ENCODE results near the gene APBB3. TPM values are rescaled to one million over a fixed set of nuclear protein-coding genes. Genes with fewer than 3 reads are reported as not detected.

APBB3 gene
- total RNA-seq, 6 donors from 2014 or later: 14.1 to 127 (median 28.4) TPM

DNA sequence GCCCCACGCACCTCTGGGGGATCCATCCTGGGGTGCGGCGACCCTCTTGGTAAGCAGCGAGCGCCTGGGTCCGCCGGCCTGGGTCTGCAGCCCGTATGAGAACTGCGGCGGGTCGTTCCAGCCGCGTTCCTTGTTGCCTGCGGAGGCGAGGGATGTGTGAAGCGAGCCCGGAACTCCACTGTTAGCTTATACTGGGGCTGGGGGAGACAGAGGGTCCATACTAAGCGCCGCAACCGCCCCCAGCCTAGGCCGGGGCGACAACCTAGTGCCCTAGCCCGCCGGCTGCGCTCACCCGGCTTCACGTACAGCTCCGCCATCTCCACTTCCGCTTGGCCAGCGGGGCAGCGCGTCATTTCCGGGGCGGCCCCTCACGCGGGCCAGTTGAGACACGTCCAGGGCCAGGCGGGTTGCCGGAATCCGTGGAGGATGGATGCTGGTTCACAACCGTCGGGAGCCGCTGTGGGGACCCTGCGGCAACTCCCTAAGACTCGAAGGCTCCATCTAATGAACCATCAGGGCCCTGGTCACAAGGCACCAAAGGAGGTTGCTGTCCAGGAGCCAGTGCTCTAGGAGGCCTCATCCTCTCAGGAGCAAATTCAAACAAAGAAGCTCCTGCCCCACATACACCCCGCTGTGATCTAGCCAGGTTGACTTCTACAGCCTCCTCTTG is 7.1 kb downstream of the APBB3 start, which contains the start of gene SRA1:
Gene SRA1 (minus strand): TSS at position 338 of the 670 bp plus-strand sequence. CDS start 21 bp downstream, at position 317.
- H3K9me3 ChIP-seq: no peaks in the 10 kb centered on the region
- peak; percentile 96 to 98 for ATAC-seq (ENCODE audit: low FRiP score in 2 of 2)
- peaks cover 0 to 22% (median 3%) of the 10 kb centered on the region in 4 donors for H3K36me3 ChIP-seq
- H3K27me3 ChIP-seq: no peaks in the 10 kb centered on the region
- peak within 1 kb of the TSS; percentile 91 to 95 (median 93) for H3K27ac ChIP-seq
- peak in 1 of 4 donors; percentile 75 for TF ChIP-seq EP300 (IDR thresholded peaks at IDR 0.05)
- TF ChIP-seq POLR2A (IDR thresholded peaks at IDR 0.05): peak; percentile 68 to 96 (median 92)
- TF ChIP-seq, protein P1, sequence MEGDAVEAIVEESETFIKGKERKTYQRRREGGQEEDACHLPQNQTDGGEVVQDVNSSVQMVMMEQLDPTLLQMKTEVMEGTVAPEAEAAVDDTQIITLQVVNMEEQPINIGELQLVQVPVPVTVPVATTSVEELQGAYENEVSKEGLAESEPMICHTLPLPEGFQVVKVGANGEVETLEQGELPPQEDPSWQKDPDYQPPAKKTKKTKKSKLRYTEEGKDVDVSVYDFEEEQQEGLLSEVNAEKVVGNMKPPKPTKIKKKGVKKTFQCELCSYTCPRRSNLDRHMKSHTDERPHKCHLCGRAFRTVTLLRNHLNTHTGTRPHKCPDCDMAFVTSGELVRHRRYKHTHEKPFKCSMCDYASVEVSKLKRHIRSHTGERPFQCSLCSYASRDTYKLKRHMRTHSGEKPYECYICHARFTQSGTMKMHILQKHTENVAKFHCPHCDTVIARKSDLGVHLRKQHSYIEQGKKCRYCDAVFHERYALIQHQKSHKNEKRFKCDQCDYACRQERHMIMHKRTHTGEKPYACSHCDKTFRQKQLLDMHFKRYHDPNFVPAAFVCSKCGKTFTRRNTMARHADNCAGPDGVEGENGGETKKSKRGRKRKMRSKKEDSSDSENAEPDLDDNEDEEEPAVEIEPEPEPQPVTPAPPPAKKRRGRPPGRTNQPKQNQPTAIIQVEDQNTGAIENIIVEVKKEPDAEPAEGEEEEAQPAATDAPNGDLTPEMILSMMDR (IDR thresholded peaks at IDR 0.05): peak in 3 of 6 experiments; percentile 12 to 25 (median 18)
- peak; percentile 99 for TF ChIP-seq POLR2AphosphoS5 (IDR thresholded peaks at IDR 0.05)
- 1% methylated on average over 13 to 41 of the region's 46 CpGs for WGBS, 2 donors
- peak; percentile 96 to 99 for DNase-seq
- H3K4me1 ChIP-seq: peaks cover 18 to 39% (median 31%) of the 10 kb centered on the region in 4 donors
- peak within 1 kb of the TSS; percentile 52 to 76 (median 65) for H3K4me3 ChIP-seq

DNA sequence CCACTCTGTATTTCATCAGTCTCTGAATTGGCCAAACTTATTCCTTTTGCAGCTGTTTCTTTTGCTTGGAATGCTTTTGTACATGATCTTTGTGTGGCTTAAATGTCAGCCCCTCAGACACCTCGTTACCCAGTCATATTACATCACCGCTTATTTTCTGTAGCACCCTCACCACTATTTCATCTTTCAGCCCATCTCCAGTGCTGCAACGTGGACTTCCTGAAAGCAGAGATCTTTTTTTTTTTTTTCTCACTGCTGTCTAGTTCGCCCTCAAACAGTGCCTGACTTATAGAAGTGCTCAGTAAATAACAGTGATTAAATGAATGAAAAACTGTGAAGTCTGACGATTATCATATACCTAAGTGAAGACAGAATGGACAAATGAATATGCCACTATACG is 8.0 kb downstream of the APBB3 start:
- Histone ChIP-seq H3K4me1 (peaks cover 17 to 39% (median 30%) of the 10 kb centered on the region in 4 donors), H3K4me3 (peak overlapping the region; percentile 52 to 76 (median 65)), H3K27ac (peak overlapping the region; percentile 91 to 95 (median 93)), H3K9me3 (no peaks in the 10 kb centered on the region), H3K36me3 (peaks cover 6 to 24% (median 11%) of the 10 kb centered on the region in 4 donors), H3K27me3 (no peaks in the 10 kb centered on the region)
- WGBS, 2 donors: 2 to 3% methylated on average over 6 of the region's 6 CpGs
- DNase-seq: no peak
- no peak for TF ChIP-seq POLR2AphosphoS5 (IDR thresholded peaks at IDR 0.05)
- TF ChIP-seq POLR2A (IDR thresholded peaks at IDR 0.05): no peak
- TF ChIP-seq EP300 (IDR thresholded peaks at IDR 0.05): no peak
- TF ChIP-seq, protein P1 (IDR thresholded peaks at IDR 0.05): no peak
- ATAC-seq (ENCODE audit: low FRiP score in 2 of 2): peak in 1 of 2 donors; percentile 23

DNA sequence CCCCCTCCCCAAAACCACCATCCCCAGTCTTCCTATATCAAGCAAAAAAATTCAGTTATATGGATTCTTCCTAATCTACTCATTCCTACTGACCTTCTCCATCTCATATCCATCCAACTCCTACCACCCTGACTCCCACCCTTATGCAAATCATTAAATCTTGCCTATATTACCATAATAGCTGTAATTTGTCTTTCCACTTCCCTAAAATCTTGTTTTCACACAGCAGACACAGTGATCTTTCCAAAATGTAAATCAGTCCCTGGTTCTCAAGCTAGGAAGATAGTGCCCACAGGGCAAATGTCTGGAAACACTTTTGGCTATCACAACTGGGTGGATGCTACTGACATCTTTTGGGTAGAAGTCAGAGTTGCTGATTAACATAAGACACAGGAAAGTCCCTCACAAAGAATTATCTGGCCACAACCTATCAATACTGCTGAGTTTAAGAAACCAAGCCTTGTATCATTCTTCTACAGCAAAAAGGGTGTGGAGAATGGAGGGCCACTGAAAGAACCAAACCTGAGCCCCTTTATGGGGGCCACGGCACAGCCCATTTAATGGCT is 8.6 kb downstream of the APBB3 start:
- H3K4me1 ChIP-seq: peaks cover 17 to 39% (median 30%) of the 10 kb centered on the region in 4 donors
- ATAC-seq (ENCODE audit: low FRiP score in 2 of 2) (no peak), DNase-seq (no peak)
- H3K27ac ChIP-seq: peak overlapping the region in 3 of 4 donors; percentile 20 to 91 (median 46)
- no peaks in the 10 kb centered on the region for H3K9me3 ChIP-seq
- 74 to 77% methylated on average over 1 of the region's 1 CpG for WGBS, 2 donors
- TF ChIP-seq POLR2A (IDR thresholded peaks at IDR 0.05) (no peak), EP300 (IDR thresholded peaks at IDR 0.05) (no peak), POLR2AphosphoS5 (IDR thresholded peaks at IDR 0.05) (no peak)
- TF ChIP-seq, protein P1 (IDR thresholded peaks at IDR 0.05): no peak
- H3K4me3 ChIP-seq: peak overlapping the region in 3 of 4 donors; percentile 64 to 76 (median 66)
- H3K36me3 ChIP-seq: peaks cover 7 to 24% (median 15%) of the 10 kb centered on the region in 4 donors
- no peaks in the 10 kb centered on the region for H3K27me3 ChIP-seq

DNA sequence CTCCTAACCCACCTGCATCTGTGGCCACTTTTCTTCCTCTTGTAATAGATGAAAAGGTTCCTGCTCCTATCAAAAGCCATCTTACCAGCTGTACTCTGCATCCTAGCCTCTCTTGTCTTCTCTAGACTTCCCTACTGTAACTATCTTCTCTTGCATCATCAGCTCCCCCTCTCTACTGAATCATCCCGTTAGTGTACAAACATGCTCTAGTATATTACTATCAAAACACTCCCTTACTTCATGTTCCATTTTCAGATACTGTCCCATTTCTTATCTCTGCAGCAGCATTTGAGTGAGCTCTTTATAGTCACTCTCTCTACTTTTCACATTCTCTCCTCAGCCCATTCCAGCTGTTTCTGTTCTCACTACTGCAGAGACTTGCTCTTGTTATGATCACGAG is 9.9 kb downstream of the APBB3 start:
- no peak overlapping the region for H3K27ac ChIP-seq
- no peak for DNase-seq
- peaks cover 14 to 37% (median 26%) of the 10 kb centered on the region in 4 donors for H3K36me3 ChIP-seq
- no peaks in the 10 kb centered on the region for H3K9me3 ChIP-seq
- 61% methylated on average over 2 of the region's 2 CpGs for WGBS, 2 donors
- TF ChIP-seq EP300 (IDR thresholded peaks at IDR 0.05) (no peak), POLR2AphosphoS5 (IDR thresholded peaks at IDR 0.05) (no peak), POLR2A (IDR thresholded peaks at IDR 0.05) (no peak)
- TF ChIP-seq, protein P1 (IDR thresholded peaks at IDR 0.05): no peak
- no peak for ATAC-seq (ENCODE audit: low FRiP score in 2 of 2)
- H3K27me3 ChIP-seq: no peaks in the 10 kb centered on the region
- H3K4me3 ChIP-seq: no peak overlapping the region
- H3K4me1 ChIP-seq: peaks cover 27 to 49% (median 39%) of the 10 kb centered on the region in 4 donors
